Spleen (tissue), 11 donors: ENCODE results near the gene GOLGA1. TPM values are rescaled to one million over a fixed set of nuclear protein-coding genes. Genes with fewer than 3 reads are reported as not detected.

Experiments
- DNase-seq: peaks from one replicate; pipeline ENCODE4 v3.0.0-alpha.2; 2020
- H3K27ac ChIP-seq, 8 donors: fragments of 200-600 bp; sonication (generic) in 7 of 8; 1 replicate in 4 of 8; 2 replicates in 4 of 8; pipeline versions ENCODE4 v1.5.0 to v1.8.0; 2016 to 2021; ENCODE audit warnings: inconsistent platforms in 4 of 8, mild to moderate bottlenecking in 4 of 8, moderate library complexity in 1 of 8
- H3K27me3 ChIP-seq, 7 donors: fragments of 200-600 bp; sonication (generic) in 6 of 7; replicated peaks in 1 of 7; 1 replicate in 4 of 7; 2 replicates in 3 of 7; pipeline versions ENCODE4 v1.5.0 to v1.8.0; 2016 to 2021; ENCODE audit warnings: inconsistent platforms in 3 of 7, mild to moderate bottlenecking in 1 of 7
- H3K36me3 ChIP-seq, 6 donors: fragments of 200-600 bp; sonication (generic) in 5 of 6; 1 replicate in 4 of 6; 2 replicates in 2 of 6; pipeline versions ENCODE4 v1.5.0 to v1.8.0; 2016 to 2021; ENCODE audit warnings: inconsistent platforms in 2 of 6
- H3K4me1 ChIP-seq, 6 donors: fragments of 200-600 bp; sonication (generic) in 5 of 6; 1 replicate in 3 of 6; 2 replicates in 3 of 6; pipeline versions ENCODE4 v1.5.0 to v1.8.0; 2016 to 2021; ENCODE audit warnings: inconsistent platforms in 3 of 6
- H3K4me3 ChIP-seq, 8 donors: fragments of 200-600 bp; sonication (generic) in 7 of 8; 1 replicate in 4 of 8; 2 replicates in 4 of 8; pipeline versions ENCODE4 v1.5.0 to v1.8.0; 2016 to 2021; ENCODE audit warnings: inconsistent platforms in 4 of 8, mild to moderate bottlenecking in 4 of 8, moderate library complexity in 2 of 8
- H3K9me3 ChIP-seq, 8 donors: fragments of 200-600 bp; sonication (generic) in 7 of 8; 1 replicate in 4 of 8; 2 replicates in 4 of 8; pipeline versions ENCODE4 v1.5.0 to v1.8.0; 2016 to 2021; ENCODE audit warnings: inconsistent platforms in 4 of 8
- CTCF ChIP-seq, 11 experiments: fragments of 200-600 bp in 7 of 11; fragments of 450-650 bp in 4 of 11; sonication (generic) in 4 of 11; IDR thresholded peaks in 8 of 11; conservative IDR thresholded peaks in 3 of 11; 1 replicate in 7 of 11; 2 replicates in 4 of 11; pipeline versions ENCODE4 v1.4.0 to v1.8.0; 2016 to 2021; ENCODE audit warnings: antibody characterized with exemption in 11 of 11, inconsistent platforms in 4 of 11, mild to moderate bottlenecking in 1 of 11
- POLR2A ChIP-seq, 3 donors: fragments of 450-650 bp; IDR thresholded peaks; one replicate each; pipeline ENCODE4 v1.5.1; 2017; ENCODE audit warnings: antibody characterized with exemption in 3 of 3, mild to moderate bottlenecking in 1 of 3
- POLR2AphosphoS5 ChIP-seq, 3 donors: sonication (generic); formaldehyde crosslinking; IDR thresholded peaks; one replicate each; pipeline ENCODE4 v1.5.1; 2017; ENCODE audit warnings: antibody characterized with exemption in 3 of 3
- WGBS, 5 donors: extraction: QIAGEN DNeasy Blood & Tissue Kit in 3 of 5; methylation state at CpG; one replicate each; pipeline versions ENCODE4 v1.1.5 to v1.1.7; 2013 to 2018; 5-methylcytosine and 5-hydroxymethylcytosine counted together
- intact Hi-C: fragments of 100-400 bp; cut with DNase I; formaldehyde crosslinking; loops from one replicate; pipeline ENCODE4 v1.15.0; 2023; ENCODE audit warnings: low total_unique reads
- polyA plus RNA-seq, 3 donors: library from polyadenylated mRNA; stranded (reverse); fragments of 200-250 nt; gene quantifications; one replicate each; pipeline ENCODE4 v1.2.1, GENCODE V29; 2013
- total RNA-seq, 7 donors: library from RNA; depleted of rRNA in 3 of 7; stranded (reverse); fragments of >200 nt in 3 of 7; fragmentation: NEBNext Ultra II Directional in 4 of 7; extraction: Animal tissue kit (Norgen Biotek cat#: 25700) in 4 of 7; gene quantifications; one replicate each; pipeline versions ENCODE4 v1.1.0 to v1.2.1, GENCODE V29; 2016 to 2021
- donor health status: healthy with polysubstance abuse.
- donor health status: DM: no; HTN: no; CAD: no; lungs with moderate emphysema.
- donor health status: DM: no; HTN: no; CAD: no.
- donor health status: Bipolar disorder and iron deficiency.
- donor health status: healthy.
- donor health status: DM: no; HTN: no; CAD: no.
- donor health status: DM: yes; HTN: yes; CAD: no.

Gene GOLGA1
- total and polyA plus RNA-seq, 10 donors: 4.7 to 30.5 (median 22.9) TPM

GRCh38 chr9:124882231-124882630 is 58.7 kb downstream of the GOLGA1 start:
- DNase-seq: peak; percentile 55
- H3K4me3 ChIP-seq: no peak overlapping the region
- peaks cover 0 to 100% (median 84%) of the 10 kb centered on the region in 6 donors for H3K36me3 ChIP-seq
- H3K27ac ChIP-seq: no peak overlapping the region
- peaks cover 0 to 19% (median 6%) of the 10 kb centered on the region in 6 donors for H3K4me1 ChIP-seq
- whole genome bisulfite sequencing, 5 donors: 78 to 83% (median 81%) methylated on average over 13 of the region's 13 CpGs
- no peaks in the 10 kb centered on the region for H3K27me3 ChIP-seq
- H3K9me3 ChIP-seq: no peaks in the 10 kb centered on the region
- peak in 2 of 3 donors; percentile 3 to 49 for TF ChIP-seq POLR2AphosphoS5 (IDR thresholded peaks at IDR 0.05)
- no peak for TF ChIP-seq POLR2A (IDR thresholded peaks at IDR 0.05)
- intact Hi-C loops: no loop called here

DNA sequence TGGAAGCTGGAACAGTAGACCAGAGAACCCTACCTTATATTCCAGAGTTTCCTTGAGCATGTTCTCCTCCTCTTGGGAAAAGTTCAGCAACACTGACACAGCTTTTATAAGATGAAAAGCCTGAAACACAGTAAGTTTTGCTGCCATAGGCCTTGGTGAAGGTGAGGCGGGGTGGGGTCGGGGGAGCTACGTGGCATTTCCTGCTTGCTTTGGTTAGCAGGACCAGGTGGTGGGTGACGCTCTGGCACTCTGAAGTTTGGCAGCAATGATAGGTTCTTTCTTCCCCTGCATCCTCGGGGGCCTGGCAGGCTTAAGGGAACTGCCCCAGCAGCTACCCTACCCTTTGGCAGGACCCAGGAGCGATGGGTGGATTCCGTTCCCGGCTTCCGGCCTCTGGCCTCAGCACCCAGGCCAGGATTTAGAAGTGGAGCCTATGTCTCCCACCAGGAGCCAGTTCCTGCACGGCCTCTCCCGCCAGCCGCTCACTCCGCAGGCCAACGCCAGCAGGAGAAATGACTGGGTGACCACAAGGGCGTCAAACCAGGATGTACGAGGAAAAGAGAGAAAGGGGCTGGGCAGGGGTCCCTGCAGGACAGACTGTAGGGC is 59.6 kb downstream of the GOLGA1 start:
- H3K27me3 ChIP-seq: no peaks in the 10 kb centered on the region
- no peaks in the 10 kb centered on the region for H3K9me3 ChIP-seq
- peaks cover 0 to 100% (median 84%) of the 10 kb centered on the region in 6 donors for H3K36me3 ChIP-seq
- DNase-seq: peak; percentile 69
- TF ChIP-seq POLR2AphosphoS5 (IDR thresholded peaks at IDR 0.05) (peak in 2 of 3 donors; percentile 17 to 36), POLR2A (IDR thresholded peaks at IDR 0.05) (no peak)
- 90 to 94% (median 92%) methylated on average over 16 of the region's 16 CpGs for WGBS, 5 donors
- peaks cover 0 to 29% (median 6%) of the 10 kb centered on the region in 6 donors for H3K4me1 ChIP-seq
- intact Hi-C loops: no loop called here
- H3K27ac ChIP-seq: peak overlapping the region in 1 of 8 donors; percentile 57
- no peak overlapping the region for H3K4me3 ChIP-seq

DNA sequence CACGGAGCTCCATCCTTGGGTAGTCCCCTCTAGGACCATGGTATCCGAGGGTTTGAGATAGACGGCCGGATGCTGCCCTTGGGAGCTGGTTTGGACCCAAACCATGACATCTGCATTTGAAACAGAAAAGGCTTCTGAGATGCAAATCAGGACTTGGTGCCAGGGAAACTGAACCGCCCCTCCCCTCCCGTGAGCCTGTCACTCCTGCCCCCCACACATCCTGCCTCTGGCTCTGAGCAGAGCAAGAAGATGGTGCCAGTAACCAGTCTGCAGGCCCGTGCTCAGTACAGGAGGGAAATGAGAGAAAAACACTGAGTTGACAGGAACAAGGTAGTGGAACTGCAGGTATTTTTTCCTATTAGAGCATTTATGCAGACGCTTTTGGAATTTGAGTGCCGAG is 60.4 kb downstream of the GOLGA1 start:
- TF ChIP-seq CTCF (IDR thresholded peaks at IDR 0.05 in 8 of 11, conservative IDR thresholded peaks at IDR 0.05 in 3 of 11) (no peak), POLR2AphosphoS5 (IDR thresholded peaks at IDR 0.05) (no peak), POLR2A (IDR thresholded peaks at IDR 0.05) (no peak)
- intact Hi-C loops: no loop called here
- peaks cover 0 to 37% (median 8%) of the 10 kb centered on the region in 6 donors for H3K4me1 ChIP-seq
- H3K9me3 ChIP-seq: no peaks in the 10 kb centered on the region
- DNase-seq: peak; percentile 74
- H3K36me3 ChIP-seq: peaks cover 0 to 100% (median 86%) of the 10 kb centered on the region in 6 donors
- H3K4me3 ChIP-seq: no peak overlapping the region
- WGBS, 5 donors: 57 to 75% (median 66%) methylated on average over 9 of the region's 9 CpGs
- no peaks in the 10 kb centered on the region for H3K27me3 ChIP-seq
- H3K27ac ChIP-seq: peak overlapping the region in 3 of 8 donors; percentile 10 to 57 (median 34)

GRCh38 chr9:124879226-124879625 is 61.7 kb downstream of the GOLGA1 start:
- Histone ChIP-seq H3K36me3 (peaks cover 0 to 100% (median 86%) of the 10 kb centered on the region in 6 donors), H3K4me3 (no peak overlapping the region), H3K27ac (peak overlapping the region in 1 of 8 donors; percentile 2), H3K4me1 (peaks cover 3 to 49% (median 20%) of the 10 kb centered on the region in 6 donors), H3K27me3 (no peaks in the 10 kb centered on the region), H3K9me3 (no peaks in the 10 kb centered on the region)
- no peak for TF ChIP-seq POLR2A (IDR thresholded peaks at IDR 0.05)
- peak; percentile 12 to 46 (median 37) for TF ChIP-seq POLR2AphosphoS5 (IDR thresholded peaks at IDR 0.05)
- DNase-seq: peak; percentile 61
- WGBS, 5 donors: 76 to 88% (median 79%) methylated on average over 10 of the region's 10 CpGs
- intact Hi-C loops: loop anchor here (10.0 kb wide), 1 partner anchor 56 kb away; no protein-coding TSS in a partner anchor

GRCh38 chr9:124878518-124878917 is 62.4 kb downstream of the GOLGA1 start:
- Histone ChIP-seq H3K27ac (peak overlapping the region in 1 of 8 donors; percentile 24), H3K27me3 (no peaks in the 10 kb centered on the region), H3K36me3 (peaks cover 0 to 100% (median 91%) of the 10 kb centered on the region in 6 donors), H3K4me1 (peaks cover 9 to 57% (median 27%) of the 10 kb centered on the region in 6 donors), H3K4me3 (no peak overlapping the region), H3K9me3 (no peaks in the 10 kb centered on the region)
- intact Hi-C loops: loop anchor here (10.0 kb wide), 1 partner anchor 56 kb away; no protein-coding TSS in a partner anchor
- TF ChIP-seq CTCF (IDR thresholded peaks at IDR 0.05 in 8 of 11, conservative IDR thresholded peaks at IDR 0.05 in 3 of 11): no peak
- TF ChIP-seq POLR2AphosphoS5 (IDR thresholded peaks at IDR 0.05): peak in 1 of 3 donors; percentile 43
- TF ChIP-seq POLR2A (IDR thresholded peaks at IDR 0.05): no peak
- WGBS, 5 donors: 81 to 94% (median 89%) methylated on average over 6 of the region's 6 CpGs
- DNase-seq: no peak
